ENCODE data around the gene CIC. TPM values are rescaled to one million over a fixed set of nuclear protein-coding genes. Genes with fewer than 3 reads are reported as not detected.

The CIC gene
- total RNA-seq, 1 donor from 2014 or later, result 33.3 TPM

DNA sequence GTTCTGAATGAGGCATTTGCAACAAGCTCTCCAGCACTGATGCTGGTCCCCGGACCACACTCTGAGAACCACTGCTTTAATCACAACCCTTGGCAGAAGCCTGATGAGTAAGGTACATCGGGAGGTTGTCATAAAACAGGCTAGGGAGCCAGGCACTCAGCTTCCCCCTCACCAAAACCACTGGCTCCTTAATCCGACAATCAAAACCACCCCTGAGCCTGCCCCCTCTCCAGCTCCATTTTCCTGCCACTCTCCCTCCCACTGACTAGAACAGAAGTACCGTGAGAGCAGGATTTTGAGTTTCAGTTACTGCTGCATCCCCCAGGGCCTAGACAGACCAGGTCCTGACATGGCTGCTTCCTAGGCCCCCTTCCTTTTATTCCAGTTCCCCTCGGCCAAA is 33.9 kb upstream of the CIC start:
- no peak overlapping the region for H3K27ac ChIP-seq (replicated peaks)
- H3K9me3 ChIP-seq (replicated peaks), result no peaks in the 10 kb centered on the region
- no peak for TF ChIP-seq CTCF (IDR thresholded peaks at IDR 0.05; ENCODE audit: borderline replicate concordance)
- peaks cover 79% of the 10 kb centered on the region for H3K36me3 ChIP-seq
- no peak overlapping the region for H3K4me3 ChIP-seq
- no peak for DNase-seq
- intact Hi-C loops (cut with micrococcal nuclease), result no loop called here
- no peaks in the 10 kb centered on the region for H3K27me3 ChIP-seq (ENCODE audit: low read depth)
- peaks cover 16% of the 10 kb centered on the region for H3K4me1 ChIP-seq

GRCh38 chr19:42239544-42240220 is 29.4 kb upstream of the CIC start:
- H3K9me3 ChIP-seq (replicated peaks), result no peaks in the 10 kb centered on the region
- no peak overlapping the region for H3K4me3 ChIP-seq
- DNase-seq, result no peak
- H3K27ac ChIP-seq (replicated peaks), result no peak overlapping the region
- H3K36me3 ChIP-seq, result peaks cover 36% of the 10 kb centered on the region
- peaks cover 36% of the 10 kb centered on the region for H3K4me1 ChIP-seq
- no peaks in the 10 kb centered on the region for H3K27me3 ChIP-seq (ENCODE audit: low read depth)
- intact Hi-C loops (cut with micrococcal nuclease), result loop anchor here (5.0 kb wide), 1 partner anchor 43 kb away; no protein-coding TSS in a partner anchor
- no peak for TF ChIP-seq CTCF (IDR thresholded peaks at IDR 0.05; ENCODE audit: borderline replicate concordance)

- Histone ChIP-seq H3K36me3 (peaks cover 20% of the 10 kb centered on the region), H3K27ac (replicated peaks) (no peak overlapping the region), H3K27me3 (ENCODE audit: low read depth) (no peaks in the 10 kb centered on the region), H3K4me3 (peak overlapping the region; percentile 88), H3K4me1 (peaks cover 51% of the 10 kb centered on the region), H3K9me3 (replicated peaks) (no peaks in the 10 kb centered on the region)
- DNase-seq, result no peak
- TF ChIP-seq CTCF (IDR thresholded peaks at IDR 0.05; ENCODE audit: borderline replicate concordance), result no peak
- intact Hi-C loops (cut with micrococcal nuclease), result loop anchor here (5.0 kb wide), 1 partner anchor 41 kb away; no protein-coding TSS in a partner anchor
Observed at GRCh38 chr19:42241279-42241678, 27.8 kb upstream of the CIC start.

DNA sequence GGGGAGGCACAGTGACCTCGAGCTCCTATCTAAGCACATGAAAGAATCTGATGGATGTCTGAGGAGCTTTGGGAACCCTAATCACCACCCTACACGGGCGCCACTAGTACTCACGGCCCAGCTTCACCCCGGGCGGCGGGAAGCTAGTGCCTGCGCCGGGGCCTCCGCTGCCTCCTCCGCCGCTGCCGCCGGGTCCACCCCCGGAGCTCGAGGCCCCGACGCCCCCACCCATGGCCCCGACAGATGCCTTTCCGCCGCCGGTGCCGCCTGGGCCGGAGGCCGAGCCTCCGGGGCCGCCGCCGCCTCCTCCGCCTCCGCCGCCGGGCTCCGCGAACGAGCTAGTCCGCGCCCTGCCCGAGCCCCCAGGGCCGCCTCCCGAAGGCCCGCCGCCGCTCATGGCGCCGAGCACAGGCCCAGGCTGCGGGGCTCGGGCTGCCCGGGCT is 27.0 kb upstream of the CIC start:
- no peak for TF ChIP-seq CTCF (IDR thresholded peaks at IDR 0.05; ENCODE audit: borderline replicate concordance)
- no peak for DNase-seq
- Histone ChIP-seq H3K4me3 (peak overlapping the region; percentile 88), H3K4me1 (peaks cover 59% of the 10 kb centered on the region), H3K36me3 (peaks cover 12% of the 10 kb centered on the region), H3K27ac (replicated peaks) (peak overlapping the region; percentile 93), H3K27me3 (ENCODE audit: low read depth) (no peaks in the 10 kb centered on the region), H3K9me3 (replicated peaks) (no peaks in the 10 kb centered on the region)
- intact Hi-C loops (cut with micrococcal nuclease), result loop anchor here (5.0 kb wide), 1 partner anchor 40 kb away; no protein-coding TSS in a partner anchor

DNA sequence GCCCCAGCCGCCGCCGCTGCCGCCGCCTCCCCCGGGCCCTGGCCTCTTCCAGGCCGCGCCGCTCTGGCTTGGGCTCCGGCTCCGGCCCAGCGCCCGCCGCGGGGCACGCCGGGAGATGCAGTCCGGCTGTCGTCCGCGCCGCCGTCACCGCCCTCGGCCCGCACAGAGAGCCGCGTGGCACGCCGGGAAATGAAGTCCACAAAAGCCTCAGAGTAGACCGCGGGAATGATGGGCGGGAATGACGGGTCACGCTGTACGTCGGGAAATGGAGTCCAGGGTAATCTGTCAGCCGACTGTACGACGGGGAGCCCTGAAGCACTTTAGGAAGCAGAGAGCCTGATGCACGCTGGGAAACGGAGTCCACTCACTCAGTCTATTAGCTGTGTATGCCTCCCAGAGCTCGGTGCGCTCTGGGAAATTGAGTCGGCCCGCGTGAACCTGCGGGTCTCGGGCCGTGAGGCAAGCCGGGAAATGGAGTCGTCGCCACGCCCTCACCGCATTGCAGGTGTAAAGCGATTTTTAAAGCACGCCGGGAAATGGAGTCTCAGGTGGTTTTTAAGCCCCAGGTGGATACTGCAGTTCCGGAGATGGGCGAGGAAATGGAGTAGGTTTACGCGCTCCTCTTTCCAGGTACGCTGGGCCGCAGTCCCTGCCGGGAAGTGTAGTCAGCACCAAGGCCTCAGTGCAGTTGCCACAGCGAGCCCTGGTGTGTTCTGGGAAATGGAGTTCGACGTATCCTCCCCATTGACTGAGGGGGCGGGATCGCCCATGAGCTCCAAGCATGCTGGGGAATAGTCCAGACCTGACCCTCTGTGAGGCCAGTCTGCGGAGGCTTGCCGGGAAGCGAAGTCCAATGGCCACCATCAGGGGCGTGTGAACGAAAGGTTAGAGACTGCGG is 26.3 kb upstream of the CIC start, which contains the start of gene GSK3A:
TSS of gene GSK3A (minus strand) at position 91 of the 898 bp plus-strand sequence. CDS start 137 bp downstream, outside the sequence.
- Histone ChIP-seq H3K4me3 (peak within 1 kb of the TSS; percentile 88), H3K36me3 (peaks cover 12% of the 10 kb centered on the region), H3K4me1 (peaks cover 65% of the 10 kb centered on the region), H3K9me3 (replicated peaks) (no peaks in the 10 kb centered on the region), H3K27me3 (ENCODE audit: low read depth) (no peaks in the 10 kb centered on the region), H3K27ac (replicated peaks) (peak within 1 kb of the TSS; percentile 93)
- no peak for TF ChIP-seq CTCF (IDR thresholded peaks at IDR 0.05; ENCODE audit: borderline replicate concordance)
- peak; percentile 98 for DNase-seq
- intact Hi-C loops (cut with micrococcal nuclease), result loop anchor here (5.0 kb wide), 1 partner anchor 40 kb away; no protein-coding TSS in a partner anchor

All from left ventricle myocardium inferior (tissue), 1 donor.